Activated T-helper 1 cell treated with anti-CD3 and anti-CD28 coated beads, Interleukin-2, amount 50 U/mL, for 16 hours (primary cell): ENCODE data around the gene LANCL1.

Experiments used
- DNase-seq, 2 donors: peaks; one replicate each; pipeline ENCODE4 v3.0.0-alpha.2; 2020; ENCODE audit warnings: low read depth in 1 of 2, low spot score in 1 of 2

The LANCL1 gene

DNA sequence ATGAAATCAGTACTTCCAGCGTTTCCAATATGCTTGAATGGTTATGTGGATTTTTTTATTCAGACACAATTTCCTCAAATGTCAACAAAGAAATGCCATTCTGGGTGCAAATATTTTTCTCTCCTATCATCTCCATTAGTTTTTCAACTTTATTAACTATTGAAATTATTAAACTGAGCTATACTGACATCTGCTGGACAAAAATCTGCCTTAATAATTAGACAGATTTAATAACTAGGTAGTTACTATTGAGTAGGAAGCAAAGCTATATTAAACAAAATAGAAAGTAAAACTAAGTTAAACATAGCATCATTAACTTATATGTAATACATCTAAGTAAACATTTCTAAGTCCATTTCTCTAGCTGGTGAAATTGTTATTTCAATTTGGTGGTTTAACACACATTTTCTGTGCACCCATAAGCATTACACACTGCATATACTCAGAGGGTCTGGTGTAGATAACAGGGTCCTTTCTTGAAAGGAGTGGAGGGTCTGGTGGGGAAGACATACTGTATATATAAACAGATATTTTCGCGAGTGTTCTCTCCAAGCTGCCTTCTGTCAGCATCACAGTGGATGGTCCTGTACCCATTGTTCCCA is 77.0 kb downstream of the LANCL1 start:
- DNase-seq, result no peak

GRCh38 chr2:210392469-210392881 is 84.1 kb downstream of the LANCL1 start:
- DNase-seq, result no peak

DNA sequence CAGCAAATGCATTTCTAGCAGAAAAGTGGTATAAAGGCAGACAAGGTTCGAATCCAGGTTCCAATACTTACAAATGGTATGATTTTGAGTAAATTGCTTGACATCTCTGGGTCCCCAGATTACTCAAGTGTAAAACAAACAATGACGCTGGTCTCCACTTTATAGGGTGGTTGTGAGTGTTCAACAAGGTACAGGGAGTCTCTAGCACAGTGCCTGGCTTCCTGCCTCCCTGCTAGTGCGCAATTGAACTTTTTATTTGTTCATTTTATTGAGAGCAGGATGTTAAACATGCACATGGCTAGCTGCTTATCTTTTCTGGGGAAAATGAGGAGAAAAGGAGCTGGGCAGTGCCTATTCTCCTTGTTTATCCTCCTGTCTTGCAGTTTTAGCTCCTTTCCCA is 86.7 kb downstream of the LANCL1 start:
- DNase-seq, result no peak

DNA sequence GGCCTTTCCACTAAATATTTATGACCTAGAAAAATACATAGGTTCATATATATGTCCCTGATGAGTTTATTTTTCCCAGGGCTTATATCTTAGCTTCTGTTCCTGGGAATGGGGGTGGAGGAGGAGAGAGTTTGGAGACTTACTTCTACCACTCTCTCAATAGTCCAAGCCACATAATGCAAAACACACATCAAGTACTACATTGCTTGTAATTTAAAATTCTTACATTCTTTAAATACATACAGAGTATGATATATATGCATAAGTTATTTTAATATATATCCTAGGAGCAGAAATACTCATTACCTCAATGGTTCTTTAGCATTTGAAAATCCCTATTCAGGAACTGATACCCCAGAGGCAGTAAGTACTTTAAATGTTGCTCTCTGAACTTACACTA is 88.4 kb downstream of the LANCL1 start:
- DNase-seq, result no peak

DNA sequence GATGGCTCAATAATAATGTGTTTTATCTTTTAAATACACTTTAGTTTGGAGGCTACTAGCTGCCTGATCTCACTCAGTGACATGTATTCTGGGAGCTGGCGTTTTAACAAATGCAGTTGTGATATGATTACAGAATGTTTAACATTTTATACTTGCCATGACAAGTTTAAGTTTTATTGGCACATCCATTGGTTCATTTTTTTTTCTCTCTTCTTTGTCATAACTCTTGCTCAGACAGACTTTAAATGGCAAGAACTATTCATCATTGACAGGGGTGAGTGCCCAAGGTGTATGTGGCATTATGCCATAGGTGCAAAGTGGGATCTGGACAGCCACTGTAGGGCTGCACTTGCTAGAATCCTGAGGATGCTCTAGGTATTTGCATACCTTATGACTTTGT is 89.5 kb downstream of the LANCL1 start:
- DNase-seq, result no peak
